ENCODE data around the gene LRRC58. TPM values are rescaled to one million over a fixed set of nuclear protein-coding genes. Genes with fewer than 3 reads are reported as not detected.

LRRC58 gene
- total RNA-seq, 6 experiments from 2014 or later = 7.0 to 18.7 (median 10.3) TPM

GRCh38 chr3:120369037-120369467, 19.9 kb upstream of the LRRC58 start:
- TF ChIP-seq POLR2A (IDR thresholded peaks at IDR 0.05) (no peak), CTCF (IDR thresholded peaks at IDR 0.05) (no peak)
- no peak overlapping the region for H3K4me3 ChIP-seq
- no peaks in the 10 kb centered on the region for H3K9me3 ChIP-seq
- WGBS (ENCODE audit: insufficient coverage, low coverage, low lambda C conversion rate, missing lambda C conversion rate) = 23% methylated on average over 2 of the region's 2 CpGs
- H3K4me1 ChIP-seq = no peaks in the 10 kb centered on the region
- no peaks in the 10 kb centered on the region for H3K27me3 ChIP-seq
- intact Hi-C loops (cut with DNase I) = no loop called here
- DNase-seq (no peak), ATAC-seq (peak in 2 of 4 donors; percentile 28 to 57)
- H3K36me3 ChIP-seq = no peaks in the 10 kb centered on the region
- H3K27ac ChIP-seq = no peak overlapping the region

- H3K4me3 ChIP-seq = no peak overlapping the region
- no peaks in the 10 kb centered on the region for H3K9me3 ChIP-seq
- H3K27ac ChIP-seq = no peak overlapping the region
- WGBS (ENCODE audit: insufficient coverage, low coverage, low lambda C conversion rate, missing lambda C conversion rate) = 67% methylated on average over 3 of the region's 3 CpGs
- DNase-seq (no peak), ATAC-seq (no peak)
- TF ChIP-seq POLR2A (IDR thresholded peaks at IDR 0.05) (no peak), CTCF (IDR thresholded peaks at IDR 0.05) (no peak)
- H3K36me3 ChIP-seq = no peaks in the 10 kb centered on the region
- H3K27me3 ChIP-seq = no peaks in the 10 kb centered on the region
- intact Hi-C loops (cut with DNase I) = no loop called here
- H3K4me1 ChIP-seq = no peaks in the 10 kb centered on the region
Measured at GRCh38 chr3:120368172-120368571, 19.0 kb upstream of the LRRC58 start.

DNA sequence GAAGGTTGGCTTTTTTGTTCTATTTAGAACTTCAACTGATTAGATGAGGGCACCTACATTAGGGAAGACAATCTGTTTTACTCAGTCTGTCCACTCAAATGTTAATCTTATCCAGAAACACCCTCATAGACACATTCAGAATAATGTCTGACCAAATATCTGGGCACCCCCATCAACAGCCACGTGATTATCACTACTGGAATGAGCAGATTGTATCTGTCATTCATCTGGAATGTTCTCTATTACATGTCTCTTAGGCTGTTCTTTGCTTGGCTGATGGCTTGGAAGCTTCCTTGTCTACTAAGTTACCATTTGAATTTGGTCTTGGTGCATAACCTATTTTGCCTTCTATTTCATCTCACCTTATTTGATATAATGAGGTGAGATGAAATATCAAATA, 15.7 kb upstream of the LRRC58 start:
- Histone ChIP-seq H3K4me1 (no peaks in the 10 kb centered on the region), H3K4me3 (no peak overlapping the region), H3K36me3 (no peaks in the 10 kb centered on the region), H3K9me3 (no peaks in the 10 kb centered on the region), H3K27me3 (no peaks in the 10 kb centered on the region), H3K27ac (no peak overlapping the region)
- DNase-seq (no peak), ATAC-seq (no peak)
- TF ChIP-seq POLR2A (IDR thresholded peaks at IDR 0.05) (no peak), CTCF (IDR thresholded peaks at IDR 0.05) (no peak)
- intact Hi-C loops (cut with DNase I) = no loop called here
- 8% methylated on average over 1 of the region's 1 CpG for WGBS (ENCODE audit: insufficient coverage, low coverage, low lambda C conversion rate, missing lambda C conversion rate)

- 25% methylated on average over 1 of the region's 1 CpG for WGBS (ENCODE audit: insufficient coverage, low coverage, low lambda C conversion rate, missing lambda C conversion rate)
- intact Hi-C loops (cut with DNase I) = no loop called here
- Histone ChIP-seq H3K27ac (no peak overlapping the region), H3K4me3 (no peak overlapping the region), H3K36me3 (no peaks in the 10 kb centered on the region), H3K27me3 (no peaks in the 10 kb centered on the region), H3K4me1 (no peaks in the 10 kb centered on the region), H3K9me3 (no peaks in the 10 kb centered on the region)
- DNase-seq (no peak), ATAC-seq (no peak)
- TF ChIP-seq CTCF (IDR thresholded peaks at IDR 0.05) (no peak), POLR2A (IDR thresholded peaks at IDR 0.05) (no peak)
Measured at GRCh38 chr3:120364101-120364500, 14.9 kb upstream of the LRRC58 start.

GRCh38 chr3:120357807-120358206, 8.7 kb upstream of the LRRC58 start:
- ATAC-seq = peak in 1 of 4 donors; percentile 41
- Histone ChIP-seq H3K4me1 (no peaks in the 10 kb centered on the region), H3K27ac (no peak overlapping the region), H3K4me3 (no peak overlapping the region), H3K27me3 (no peaks in the 10 kb centered on the region), H3K9me3 (no peaks in the 10 kb centered on the region), H3K36me3 (no peaks in the 10 kb centered on the region)
- intact Hi-C loops (cut with DNase I) = no loop called here
- TF ChIP-seq CTCF (IDR thresholded peaks at IDR 0.05) (no peak), POLR2A (IDR thresholded peaks at IDR 0.05) (no peak)
- DNase-seq = no peak

Measured in right lobe of liver (tissue), 6 donors.